Naive B cell (primary cell): Measurements from ENCODE around the gene SFTPB. TPM values are rescaled to one million over a fixed set of nuclear protein-coding genes. Genes with fewer than 3 reads are reported as not detected.

Source experiments
- polyA plus RNA-seq, 6 donors: library from polyadenylated mRNA; unstranded; fragments of 300-500 nt; fragmentation: Illumina TruSeq; gene quantifications; one replicate each; pipeline ENCODE4 v1.2.3, GENCODE V29; 2021; ENCODE audit warnings: low read depth in 6 of 6

The SFTPB gene
- polyA plus RNA-seq, 6 donors from 2014 or later = not detected

Other genes starting within 250 kb of the SFTPB start
- gene SH2D6, start 249.5 kb downstream of the SFTPB start, polyA plus RNA-seq = not detected
- gene MAT2A, start 129.0 kb downstream of the SFTPB start, polyA plus RNA-seq = 10 to 100 TPM; 78.7 to 99.4 (median 93.4) TPM
- 10 to 100 TPM; 12.1 to 22.2 (median 16.2) TPM for gene GGCX, start 106.7 kb downstream of the SFTPB start, polyA plus RNA-seq
- gene VAMP8, start 90.6 kb downstream of the SFTPB start, polyA plus RNA-seq = 100 to 1,000 TPM; 262 to 339 (median 305) TPM
- 10 to 100 TPM; 33.3 to 68.5 (median 49.9) TPM for gene VAMP5, start 83.8 kb downstream of the SFTPB start, polyA plus RNA-seq
- gene RNF181, start 72.5 kb downstream of the SFTPB start, polyA plus RNA-seq = 100 to 1,000 TPM; 152 to 207 (median 187) TPM
- 10 to 100 TPM; 11.8 to 25.0 (median 14.5) TPM for gene TMEM150A, start 65.5 kb downstream of the SFTPB start, polyA plus RNA-seq
- 10 to 100 TPM; 13.8 to 21.7 (median 21.4) TPM for gene C2orf68, start 56.1 kb downstream of the SFTPB start, polyA plus RNA-seq
- 10 to 100 TPM; 40.4 to 74.6 (median 58.7) TPM for gene USP39, start 52.0 kb downstream of the SFTPB start, polyA plus RNA-seq
- 10 to 100 TPM in 4 of 6 donors, 1 to 10 TPM in 2; 6.3 to 20.4 (median 11.2) TPM for gene GNLY, start 26.2 kb upstream of the SFTPB start, polyA plus RNA-seq
- not detected for gene ATOH8, start 85.8 kb upstream of the SFTPB start, polyA plus RNA-seq
- gene ST3GAL5, start 220.8 kb upstream of the SFTPB start, polyA plus RNA-seq = 10 to 100 TPM; 16.7 to 29.0 (median 20.9) TPM